Measurements from ENCODE around the gene HTR7.

Gene HTR7

DNA sequence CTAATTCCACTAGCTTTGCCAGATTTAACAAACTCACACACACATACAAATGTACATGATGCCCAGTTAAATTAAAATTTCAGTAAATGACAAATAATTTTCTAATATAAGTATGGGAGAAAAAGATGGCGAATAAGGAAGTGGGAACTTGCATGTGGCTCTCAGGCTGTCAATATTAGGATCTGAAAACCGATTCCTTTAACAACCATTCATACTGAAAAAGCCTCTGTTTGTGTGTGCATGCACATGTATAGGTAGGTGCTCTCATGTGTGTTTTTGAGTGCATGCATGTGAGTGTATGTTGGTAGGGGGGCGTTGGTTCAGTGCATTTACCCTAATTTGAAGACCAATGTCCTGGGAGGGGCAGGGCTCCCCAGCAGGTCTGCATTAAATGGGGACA, 125.3 kb downstream of the HTR7 start:
- DNase-seq = no peak

DNA sequence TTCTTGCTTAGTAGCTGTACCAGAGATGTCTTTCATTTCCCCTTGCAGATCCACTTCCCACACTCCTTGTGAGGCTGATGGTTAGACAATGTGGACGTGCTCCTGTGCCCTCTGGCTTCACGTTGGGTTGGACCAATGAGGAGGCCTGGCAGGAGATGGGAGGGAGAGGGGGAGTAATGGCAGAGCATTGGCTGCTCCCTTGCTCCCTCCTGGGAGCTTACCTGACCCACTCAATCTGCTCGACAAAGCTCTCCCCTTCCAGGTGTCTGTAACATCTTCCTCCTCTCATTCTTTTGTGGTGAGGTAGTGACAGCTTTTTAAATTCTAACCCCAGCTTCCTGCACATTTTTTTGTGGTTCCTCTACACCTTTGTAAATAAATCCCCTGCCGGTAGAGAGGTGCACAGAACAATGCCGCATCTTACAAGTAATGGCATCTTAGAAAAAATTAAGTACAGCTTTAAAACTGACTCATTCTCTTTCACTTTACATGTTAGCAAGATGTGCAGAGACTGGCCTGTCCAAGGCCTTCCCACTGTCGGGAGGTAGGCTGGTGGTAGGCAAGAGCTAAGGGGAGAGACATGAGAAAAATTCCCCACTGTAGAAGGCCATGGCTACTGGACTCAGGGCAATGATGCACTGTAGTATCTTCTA, 134.3 kb downstream of the HTR7 start:
- no peak for DNase-seq

DNA sequence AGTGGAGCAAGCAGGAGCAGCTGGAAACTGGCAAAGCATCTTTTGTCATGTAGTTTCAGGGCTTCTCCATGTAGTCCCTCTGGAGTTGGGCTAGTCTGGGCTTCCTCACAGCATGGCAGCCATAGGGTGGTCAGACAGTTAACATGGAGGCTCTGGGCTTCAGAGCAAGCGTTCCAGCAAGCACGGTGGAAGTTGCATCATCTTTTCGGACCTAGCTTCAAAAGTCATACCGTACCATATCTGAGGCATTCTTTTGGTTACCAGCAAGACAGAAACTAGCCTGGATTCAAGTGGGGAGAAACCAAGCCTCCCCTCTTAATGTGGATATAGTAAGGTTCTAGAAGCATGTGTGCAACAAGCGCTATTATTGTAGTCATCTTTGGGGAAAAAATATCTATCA, 135.0 kb downstream of the HTR7 start:
- no peak for DNase-seq

DNA sequence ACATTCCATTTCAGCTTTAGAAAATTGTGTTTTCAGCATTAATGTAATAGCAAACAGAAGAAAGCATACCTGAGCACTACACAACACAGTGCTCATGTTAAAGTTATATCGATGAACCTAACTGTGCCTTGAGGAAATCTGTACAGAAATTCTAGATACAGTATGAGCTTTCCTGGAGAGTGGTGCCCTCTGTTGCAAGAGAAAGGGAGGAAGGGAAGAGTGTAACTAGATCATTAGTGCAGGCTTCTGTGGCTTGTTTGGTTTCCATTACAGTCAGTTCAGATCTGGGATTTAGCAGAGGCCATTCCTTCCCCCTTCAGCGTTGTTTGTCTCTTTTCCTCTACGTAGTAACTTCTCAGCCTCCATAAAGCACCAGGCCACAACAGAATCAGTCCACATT, 139.7 kb downstream of the HTR7 start:
- DNase-seq = no peak

DNA sequence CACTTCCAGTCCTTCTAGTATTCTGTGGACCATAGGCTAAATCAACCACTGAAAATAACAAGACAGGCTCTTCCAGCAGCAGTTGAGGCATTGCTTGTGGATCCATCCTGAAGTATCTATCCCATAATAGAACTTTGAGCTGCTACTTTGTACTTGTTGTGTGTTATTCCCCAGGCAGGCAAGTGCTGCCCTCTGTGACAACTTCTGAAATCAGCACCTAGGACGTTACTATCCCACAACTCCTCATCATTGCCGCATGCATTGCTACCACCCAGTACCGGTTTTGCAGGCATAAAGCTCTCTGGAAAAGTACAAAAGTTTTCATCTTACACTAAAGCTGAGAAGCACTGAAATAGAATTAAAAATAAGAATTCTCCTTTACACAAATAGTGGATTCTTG, 145.3 kb downstream of the HTR7 start:
- DNase-seq = no peak

GRCh38 chr10:90709727-90710126, 148.1 kb downstream of the HTR7 start:
- no peak for DNase-seq

DNA sequence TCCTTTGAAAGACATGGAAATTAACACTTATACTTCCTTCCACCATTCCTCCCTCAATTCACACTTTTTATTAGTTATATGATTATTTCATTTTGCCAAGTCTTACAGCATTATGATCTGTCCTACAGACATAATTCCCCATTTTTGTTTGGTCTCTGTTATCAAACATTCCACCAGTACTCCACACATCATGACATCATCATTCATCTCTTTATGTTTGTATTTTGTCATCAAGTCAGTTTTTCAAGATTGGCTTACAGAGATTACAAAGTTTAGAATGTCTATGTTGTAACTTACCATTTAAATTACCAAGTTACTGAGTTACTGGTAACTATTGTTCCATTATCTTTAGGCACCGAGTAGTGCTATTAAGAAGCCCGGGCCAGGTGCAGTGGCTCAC, 150.2 kb downstream of the HTR7 start:
- no peak for DNase-seq

GRCh38 chr10:90701428-90701827, 156.4 kb downstream of the HTR7 start:
- DNase-seq = no peak

DNA sequence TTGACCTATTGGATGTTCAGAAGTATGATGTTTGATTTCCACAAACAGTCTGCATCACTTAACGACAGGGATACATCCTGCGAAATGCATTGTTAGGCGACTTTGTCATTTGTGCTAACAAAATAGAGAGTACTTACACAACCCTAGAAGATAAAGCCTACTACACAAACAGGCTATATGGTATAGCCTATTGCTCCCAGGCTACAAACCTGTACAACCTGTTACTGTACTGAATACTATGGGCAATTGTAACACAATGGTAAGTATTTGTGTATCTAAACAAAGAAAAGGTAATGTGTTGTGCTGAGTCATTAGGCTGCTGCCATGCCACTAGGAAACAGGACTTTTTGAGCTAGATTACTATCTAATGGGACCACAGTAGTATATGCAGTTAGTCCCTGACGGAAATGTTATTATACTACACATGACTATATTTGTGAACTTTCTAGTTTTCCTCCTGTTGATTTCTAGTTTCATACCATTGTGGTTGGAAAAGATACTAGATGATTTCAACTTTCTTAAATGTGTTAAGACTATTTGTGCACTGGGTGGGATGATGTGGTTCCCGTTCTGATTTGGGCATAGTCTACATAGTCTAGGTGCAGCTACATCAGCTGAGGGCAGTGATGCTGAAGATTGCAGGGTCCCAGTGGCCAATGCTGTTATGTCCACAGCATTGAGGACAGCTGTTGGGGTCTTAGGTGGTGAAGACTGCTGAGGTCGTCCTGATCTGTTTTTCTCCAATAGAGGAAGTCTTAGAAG, 161.7 kb downstream of the HTR7 start:
- DNase-seq = no peak
